ENCODE results near the gene ZNF837. TPM values are rescaled to one million over a fixed set of nuclear protein-coding genes. Genes with fewer than 3 reads are reported as not detected.
A peak's percentile ranks its signal among the peaks of the same experiment; 100 is the strongest.

The ZNF837 gene
- polyA plus RNA-seq, 2 of the 4 experiments (the other 2 are of a cell fraction) = 0.74 to 1.0 TPM

DNA sequence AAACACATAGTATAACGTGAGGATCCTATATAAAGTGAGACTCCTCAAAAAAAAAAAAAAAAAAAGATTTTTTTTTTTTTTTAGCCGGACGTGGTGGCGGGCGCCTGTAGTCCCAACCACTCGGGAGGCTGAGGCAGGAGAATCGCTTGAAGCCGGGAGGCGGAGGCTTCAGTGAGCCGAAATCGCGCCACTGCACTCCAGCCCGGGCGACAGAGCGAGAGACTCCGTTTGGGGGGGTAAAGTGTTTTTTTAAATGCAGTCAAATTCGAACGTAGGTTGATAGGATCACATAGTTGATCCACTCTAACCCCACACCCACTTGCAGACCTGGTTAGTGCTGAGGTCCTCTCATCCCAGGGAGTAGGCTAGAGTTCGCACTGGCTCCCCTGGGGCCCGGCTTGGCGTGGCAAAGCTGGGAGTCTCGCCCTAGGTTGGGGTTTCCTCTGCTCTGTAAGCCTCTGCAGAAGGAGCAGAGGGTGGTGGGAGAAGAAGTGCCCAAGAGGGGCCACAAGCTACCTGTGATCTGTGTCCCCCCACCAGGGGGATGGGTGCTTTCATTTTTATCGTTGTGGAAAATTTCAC is 21.1 kb upstream of the ZNF837 start:
- 27% methylated on average over 22 of the region's 23 CpGs for WGBS (ENCODE audit: missing lambda C conversion rate)
- POLR2A ChIA-PET = no interaction called here
- DNase-seq (ENCODE audit: low read depth in 1 of 2, low spot score in 1 of 2) (no peak), ATAC-seq (no peak), FAIRE-seq (no peak)
- TF ChIP-seq CEBPB (IDR thresholded peaks at IDR 0.05) = no peak
- TF ChIP-seq, protein P1, sequence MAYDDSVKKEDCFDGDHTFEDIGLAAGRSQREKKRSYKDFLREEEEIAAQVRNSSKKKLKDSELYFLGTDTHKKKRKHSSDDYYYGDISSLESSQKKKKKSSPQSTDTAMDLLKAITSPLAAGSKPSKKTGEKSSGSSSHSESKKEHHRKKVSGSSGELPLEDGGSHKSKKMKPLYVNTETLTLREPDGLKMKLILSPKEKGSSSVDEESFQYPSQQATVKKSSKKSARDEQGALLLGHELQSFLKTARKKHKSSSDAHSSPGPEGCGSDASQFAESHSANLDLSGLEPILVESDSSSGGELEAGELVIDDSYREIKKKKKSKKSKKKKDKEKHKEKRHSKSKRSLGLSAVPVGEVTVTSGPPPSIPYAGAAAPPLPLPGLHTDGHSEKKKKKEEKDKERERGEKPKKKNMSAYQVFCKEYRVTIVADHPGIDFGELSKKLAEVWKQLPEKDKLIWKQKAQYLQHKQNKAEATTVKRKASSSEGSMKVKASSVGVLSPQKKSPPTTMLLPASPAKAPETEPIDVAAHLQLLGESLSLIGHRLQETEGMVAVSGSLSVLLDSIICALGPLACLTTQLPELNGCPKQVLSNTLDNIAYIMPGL (CRISPR knock-in tag; IDR thresholded peaks at IDR 0.05; ENCODE audit: borderline replicate concordance) = no peak
- TF ChIP-seq RARB (CRISPR knock-in tag; IDR thresholded peaks at IDR 0.05) = no peak
- Histone ChIP-seq H3K27ac (peak overlapping the region; percentile 86 to 91), H3K4me2 (peak overlapping the region; percentile 83), H3K9me3 (no peaks in the 10 kb centered on the region), H3K4me3 (peak overlapping the region; percentile 73), H3K4me1 (peaks cover 19% of the 10 kb centered on the region)
- CTCF ChIA-PET = no interaction called here

DNA sequence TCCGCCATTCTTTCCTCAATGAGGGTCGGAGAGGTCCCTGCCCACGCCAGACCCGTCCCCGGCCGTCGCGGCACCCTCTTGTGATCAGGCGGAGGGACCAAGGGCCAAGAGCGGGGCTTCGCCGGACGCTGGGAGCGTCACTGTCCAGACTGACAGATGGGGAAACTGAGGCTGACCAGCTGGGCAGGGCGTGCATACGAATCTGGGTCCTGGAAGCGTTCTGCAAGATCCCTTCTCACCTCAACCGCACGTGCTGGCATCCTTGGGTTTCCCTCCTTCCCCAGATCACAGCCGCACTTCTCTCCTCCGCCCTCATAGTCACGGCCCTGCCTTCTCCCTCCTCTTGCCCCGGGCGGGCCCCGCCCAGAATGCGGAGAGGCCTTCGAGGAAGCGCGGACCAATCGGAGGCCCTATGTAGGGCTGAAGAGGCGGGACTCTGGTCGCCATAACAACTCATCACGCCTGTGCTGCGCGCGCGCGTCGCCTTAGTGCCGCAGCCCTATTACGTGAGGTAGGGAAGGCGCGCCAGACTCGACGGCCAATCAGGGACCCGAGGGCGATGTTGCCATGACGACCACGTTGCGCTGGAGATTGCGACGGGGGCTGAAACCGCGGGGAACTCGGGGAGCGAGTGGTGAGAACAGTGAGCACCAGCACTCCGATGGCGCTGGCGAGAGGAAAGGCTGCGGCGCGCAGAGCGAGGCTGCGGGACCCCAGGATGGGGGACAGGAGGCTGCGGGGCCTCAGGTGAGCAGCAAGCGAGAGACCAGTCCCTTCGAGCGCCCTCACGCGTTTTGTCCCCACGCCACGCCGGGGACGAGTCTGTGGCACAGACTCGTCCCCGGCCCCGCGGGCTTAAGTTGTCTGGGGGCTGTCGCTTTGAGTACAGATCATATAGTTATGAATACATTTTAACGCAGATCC is 20.3 kb upstream of the ZNF837 start:
- WGBS (ENCODE audit: missing lambda C conversion rate) = 9% methylated on average over 55 of the region's 80 CpGs
- FAIRE-seq (peak; percentile 99), DNase-seq (ENCODE audit: low read depth in 1 of 2, low spot score in 1 of 2) (peak; percentile 97 to 100), ATAC-seq (peak; percentile 76 to 94)
- Histone ChIP-seq H3K4me2 (peak overlapping the region; percentile 89), H3K4me3 (peak overlapping the region; percentile 73), H3K9me3 (no peaks in the 10 kb centered on the region), H3K4me1 (peaks cover 19% of the 10 kb centered on the region), H3K27ac (peak overlapping the region; percentile 86 to 91)
- POLR2A ChIA-PET = interaction anchor here (1.6 kb wide), 1 partner anchor 39 kb away, joined by 5 read pairs; the partner anchor contains the start of gene ZNF497
- CTCF ChIA-PET = interaction anchor here (1.2 kb wide), 1 partner anchor 119 kb away, joined by 7 read pairs; the partner anchor contains the start of gene ZBTB45
- TF ChIP-seq HOXB5 (CRISPR knock-in tag; IDR thresholded peaks at IDR 0.05) (peak; percentile 84; the same call in 1 of the 2 replicates), BHLHE40 (IDR thresholded peaks at IDR 0.05; ENCODE audit: low read depth, low read length) (0 out of 2 replicates have a peak, but pooled peaks have one; percentile 21), MYC (IDR thresholded peaks at IDR 0.05; ENCODE audit: borderline replicate concordance, low read length) (0 out of 2 replicates have a peak, but pooled peaks have one; percentile 24), CHD4 (IDR thresholded peaks at IDR 0.05; ENCODE audit: borderline replicate concordance) (no peak), CEBPB (IDR thresholded peaks at IDR 0.05) (0 out of 4 replicates have a peak, but pooled peaks of 1 of the 2 experiments have one; percentile 3), GATA3 (IDR thresholded peaks at IDR 0.05; ENCODE audit: borderline replicate concordance) (no peak), TP53 (CRISPR knock-in tag; IDR thresholded peaks at IDR 0.05) (no peak), HES2 (IDR thresholded peaks at IDR 0.05) (no peak), RFX5 (IDR thresholded peaks at IDR 0.05) (peak; percentile 98), POLR2A (IDR thresholded peaks at IDR 0.05; ENCODE audit: low read length) (peak; percentile 95), MAZ (IDR thresholded peaks at IDR 0.05; ENCODE audit: borderline replicate concordance, low read depth, low read length) (0 out of 2 replicates have a peak, but pooled peaks have one; percentile 64), PHF8 (IDR thresholded peaks at IDR 0.05; ENCODE audit: borderline replicate concordance, low read depth) (peak; percentile 76; the same call in 1 of the 2 replicates), MAX (IDR thresholded peaks at IDR 0.05) (peak; percentile 91), JUN (IDR thresholded peaks at IDR 0.05) (peak in 1 of 2 experiments; percentile 90; a peak in 3 of 5 replicates), HOXB13 (CRISPR knock-in tag; IDR thresholded peaks at IDR 0.05; ENCODE audit: low read depth) (peak; percentile 58; the same call in 1 of the 2 replicates)
- TF ChIP-seq, protein P2, sequence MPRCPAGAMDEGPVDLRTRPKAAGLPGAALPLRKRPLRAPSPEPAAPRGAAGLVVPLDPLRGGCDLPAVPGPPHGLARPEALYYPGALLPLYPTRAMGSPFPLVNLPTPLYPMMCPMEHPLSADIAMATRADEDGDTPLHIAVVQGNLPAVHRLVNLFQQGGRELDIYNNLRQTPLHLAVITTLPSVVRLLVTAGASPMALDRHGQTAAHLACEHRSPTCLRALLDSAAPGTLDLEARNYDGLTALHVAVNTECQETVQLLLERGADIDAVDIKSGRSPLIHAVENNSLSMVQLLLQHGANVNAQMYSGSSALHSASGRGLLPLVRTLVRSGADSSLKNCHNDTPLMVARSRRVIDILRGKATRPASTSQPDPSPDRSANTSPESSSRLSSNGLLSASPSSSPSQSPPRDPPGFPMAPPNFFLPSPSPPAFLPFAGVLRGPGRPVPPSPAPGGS (IDR thresholded peaks at IDR 0.05) = peak; percentile 85; the same call in 1 of the 3 replicates
- TF ChIP-seq, protein P3, sequence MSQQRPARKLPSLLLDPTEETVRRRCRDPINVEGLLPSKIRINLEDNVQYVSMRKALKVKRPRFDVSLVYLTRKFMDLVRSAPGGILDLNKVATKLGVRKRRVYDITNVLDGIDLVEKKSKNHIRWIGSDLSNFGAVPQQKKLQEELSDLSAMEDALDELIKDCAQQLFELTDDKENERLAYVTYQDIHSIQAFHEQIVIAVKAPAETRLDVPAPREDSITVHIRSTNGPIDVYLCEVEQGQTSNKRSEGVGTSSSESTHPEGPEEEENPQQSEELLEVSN (IDR thresholded peaks at IDR 0.05; ENCODE audit: borderline replicate concordance, low read depth) = peak; percentile 96
- TF ChIP-seq, protein P4, sequence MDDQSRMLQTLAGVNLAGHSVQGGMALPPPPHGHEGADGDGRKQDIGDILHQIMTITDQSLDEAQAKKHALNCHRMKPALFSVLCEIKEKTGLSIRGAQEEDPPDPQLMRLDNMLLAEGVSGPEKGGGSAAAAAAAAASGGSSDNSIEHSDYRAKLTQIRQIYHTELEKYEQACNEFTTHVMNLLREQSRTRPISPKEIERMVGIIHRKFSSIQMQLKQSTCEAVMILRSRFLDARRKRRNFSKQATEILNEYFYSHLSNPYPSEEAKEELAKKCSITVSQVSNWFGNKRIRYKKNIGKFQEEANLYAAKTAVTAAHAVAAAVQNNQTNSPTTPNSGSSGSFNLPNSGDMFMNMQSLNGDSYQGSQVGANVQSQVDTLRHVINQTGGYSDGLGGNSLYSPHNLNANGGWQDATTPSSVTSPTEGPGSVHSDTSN (IDR thresholded peaks at IDR 0.05) = peak; percentile 26; the same call in 1 of the 2 replicates
